Natural killer cell (primary cell): ENCODE data around the gene PRPF31. TPM values are rescaled to one million over a fixed set of nuclear protein-coding genes. Genes with fewer than 3 reads are reported as not detected.

Experiments
- ATAC-seq, 3 donors: fragments of 150-1000 bp in 2 of 3; fragments of 200-7000 bp in 1 of 3; cut with Tn5 transposase; 1 replicate in 1 of 3; 2 replicates in 2 of 3; pipeline ENCODE4 v1.10.0; 2021; ENCODE audit warnings: mild to moderate bottlenecking in 2 of 3, moderate library complexity in 2 of 3
- DNase-seq, 2 donors: peaks; one replicate each; pipeline versions ENCODE4 v3.0.0 to v3.0.0-alpha.2; 2013 to 2021; ENCODE audit warnings: mixed read lengths in 1 of 2
- H3K27ac ChIP-seq: one replicate; pipeline ENCODE4 v1.5.1; 2013; ENCODE audit warnings: mild to moderate bottlenecking, low read length
- H3K27me3 ChIP-seq: one replicate; pipeline ENCODE4 v1.6.1; 2013; ENCODE audit warnings: low read length; ENCODE audit not compliant: control insufficient read depth, insufficient read depth
- H3K36me3 ChIP-seq: one replicate; pipeline ENCODE4 v1.6.1; 2013; ENCODE audit warnings: low read length; ENCODE audit not compliant: control insufficient read depth, insufficient read depth
- H3K4me1 ChIP-seq: one replicate; pipeline ENCODE4 v1.6.1; 2013; ENCODE audit warnings: low read length; ENCODE audit not compliant: control insufficient read depth, insufficient read depth
- H3K4me3 ChIP-seq: one replicate; pipeline ENCODE4 v1.5.1; 2013; ENCODE audit warnings: low read length
- H3K9me3 ChIP-seq: one replicate; pipeline ENCODE4 v1.6.1; 2013; ENCODE audit warnings: low read length; ENCODE audit not compliant: control insufficient read depth, insufficient read depth
- H3K27ac Mint-ChIP-seq, 2 donors: one replicate each; pipeline ENCODE4 v1.8.0; 2022; ENCODE audit warnings: mild to moderate bottlenecking in 2 of 2, mixed read lengths in 2 of 2, moderate library complexity in 1 of 2
- H3K27me3 Mint-ChIP-seq, 2 donors: one replicate each; pipeline ENCODE4 v1.8.0; 2022; ENCODE audit warnings: low read depth in 2 of 2, mixed read lengths in 2 of 2
- H3K36me3 Mint-ChIP-seq: one replicate; pipeline ENCODE4 v1.8.0; 2022; ENCODE audit warnings: mixed read lengths
- H3K4me1 Mint-ChIP-seq, 2 donors: one replicate each; pipeline ENCODE4 v1.8.0; 2022; ENCODE audit warnings: mixed read lengths in 2 of 2
- H3K4me3 Mint-ChIP-seq: one replicate; pipeline ENCODE4 v1.8.0; 2022; ENCODE audit warnings: mild to moderate bottlenecking, moderate library complexity, mixed read lengths
- H3K9me3 Mint-ChIP-seq, 2 donors: one replicate each; pipeline ENCODE4 v1.8.0; 2022; ENCODE audit warnings: mixed read lengths in 2 of 2
- CTCF ChIP-seq: fragments of 200-600 bp; IDR thresholded peaks from one replicate; pipeline ENCODE4 v1.8.0; 2022; ENCODE audit warnings: antibody characterized with exemption
- whole genome bisulfite sequencing: methylation state at CpG from one replicate; pipeline ENCODE4 v1.1.7; 2013; ENCODE audit warnings: missing lambda C conversion rate; ENCODE audit not compliant: insufficient coverage; 5-methylcytosine and 5-hydroxymethylcytosine counted together
- intact Hi-C: fragments of 100-400 bp; cut with micrococcal nuclease; formaldehyde crosslinking; loops from one replicate; pipeline ENCODE4 v1.14.2; 2022
- total RNA-seq, 4 donors: library from RNA; stranded (reverse); fragments of 120-200 nt in 1 of 4; gene quantifications; one replicate each; pipeline versions ENCODE4 v1.2.3 to v1.2.4, GENCODE V29; 2013 to 2022

The PRPF31 gene
- total RNA-seq, result 10 to 100 TPM; 64.4 to 65.9 (median 64.9) TPM
- total RNA-seq (2013), result 46.3 TPM

DNA sequence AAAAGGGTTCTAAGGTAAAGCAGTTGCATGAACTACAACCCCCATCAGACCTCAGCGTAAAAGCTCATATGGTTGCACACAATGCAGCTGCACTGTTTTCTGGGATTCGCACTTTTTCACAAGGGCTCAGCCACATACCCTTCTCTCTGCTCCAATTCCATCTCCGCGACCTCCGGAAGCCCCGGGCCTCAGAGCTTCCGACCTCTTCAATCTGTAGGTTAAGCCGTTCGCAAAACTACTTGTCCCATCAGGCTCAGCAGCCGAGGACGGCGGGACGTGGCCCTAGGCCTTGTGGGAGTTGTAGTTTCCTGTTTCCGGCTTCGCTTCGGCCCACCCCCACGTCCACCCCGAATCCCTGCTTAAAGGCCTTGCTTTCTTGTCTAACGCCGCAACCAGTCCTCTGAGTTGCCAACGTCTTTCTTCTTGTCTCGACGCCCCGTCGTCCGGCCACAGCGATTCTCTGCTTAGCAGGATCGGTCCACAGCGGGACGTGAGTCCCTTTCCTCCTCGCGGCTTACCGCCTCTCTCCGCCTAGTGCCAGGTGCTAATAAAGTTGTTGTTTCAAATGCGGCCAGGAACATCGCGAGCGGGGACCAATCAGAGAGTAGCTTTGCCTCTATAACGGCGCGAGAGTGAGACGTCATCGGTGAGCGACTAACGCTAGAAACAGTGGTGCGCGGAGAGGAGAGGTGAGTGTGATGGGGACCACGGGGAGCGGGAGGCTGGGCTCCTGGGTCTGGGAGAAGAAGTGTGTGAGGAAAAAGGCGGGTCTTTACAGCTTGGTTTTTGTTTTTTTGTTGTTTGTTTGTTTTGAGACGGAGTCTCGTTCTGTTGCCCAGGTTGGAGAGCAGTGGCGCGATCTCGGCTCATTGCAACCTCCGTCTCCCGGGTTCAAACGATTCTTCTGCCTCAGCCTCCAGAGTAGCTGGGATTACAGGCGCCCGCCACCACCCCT, at the start of gene PRPF31, which contains the start of gene TFPT:
TSS of gene PRPF31 (plus strand) at position 646 of the 955 bp plus-strand sequence. CDS start 2,525 bp downstream, outside the sequence.
TSS of gene TFPT (minus strand) at position 549 of the 955 bp plus-strand sequence. CDS start at position 161, 388 bp downstream.
- DNase-seq, result peak; percentile 94 to 99
- peak within 1 kb of the TSS; percentile 92 for H3K4me3 Mint-ChIP-seq
- peak; percentile 91 to 95 (median 93) for ATAC-seq
- Histone ChIP-seq H3K9me3 (no peaks in the 10 kb centered on the region), H3K27ac (peak within 1 kb of the TSS; percentile 67), H3K27me3 (no peaks in the 10 kb centered on the region), H3K4me1 (peaks cover 24% of the 10 kb centered on the region), H3K36me3 (peaks cover 27% of the 10 kb centered on the region), H3K4me3 (peak within 1 kb of the TSS; percentile 56)
- no peaks in the 10 kb centered on the region for H3K9me3 Mint-ChIP-seq
- peak within 1 kb of the TSS; percentile 87 to 88 for H3K27ac Mint-ChIP-seq
- WGBS, result under 1% methylated on average over 60 of the region's 60 CpGs
- H3K27me3 Mint-ChIP-seq, result no peaks in the 10 kb centered on the region
- no peak for TF ChIP-seq CTCF
- H3K4me1 Mint-ChIP-seq, result peaks cover 27 to 44% of the 10 kb centered on the region in 2 donors
- no peaks in the 10 kb centered on the region for H3K36me3 Mint-ChIP-seq
- intact Hi-C loops, result loop anchor here (1.0 kb wide), 4 partner anchors 13 to 75 kb away; partner anchors contain the start of genes CNOT3, LENG1 and NDUFA3

- no peaks in the 10 kb centered on the region for H3K36me3 ChIP-seq
- WGBS, result 77% methylated on average over 5 of the region's 5 CpGs
- Mint-ChIP-seq H3K4me3 (no peak overlapping the region), H3K27me3 (peaks cover 7 to 14% of the 10 kb centered on the region in 2 donors), H3K9me3 (no peaks in the 10 kb centered on the region), H3K4me1 (no peaks in the 10 kb centered on the region), H3K36me3 (no peaks in the 10 kb centered on the region), H3K27ac (no peak overlapping the region)
- no peak overlapping the region for H3K27ac ChIP-seq
- intact Hi-C loops, result no loop called here
- no peaks in the 10 kb centered on the region for H3K4me1 ChIP-seq
- DNase-seq (no peak), ATAC-seq (no peak)
- H3K4me3 ChIP-seq, result no peak overlapping the region
- no peaks in the 10 kb centered on the region for H3K27me3 ChIP-seq
- TF ChIP-seq CTCF, result no peak
- H3K9me3 ChIP-seq, result no peaks in the 10 kb centered on the region
Measured at GRCh38 chr19:54069470-54069869, 46.1 kb upstream of the PRPF31 start.

DNA sequence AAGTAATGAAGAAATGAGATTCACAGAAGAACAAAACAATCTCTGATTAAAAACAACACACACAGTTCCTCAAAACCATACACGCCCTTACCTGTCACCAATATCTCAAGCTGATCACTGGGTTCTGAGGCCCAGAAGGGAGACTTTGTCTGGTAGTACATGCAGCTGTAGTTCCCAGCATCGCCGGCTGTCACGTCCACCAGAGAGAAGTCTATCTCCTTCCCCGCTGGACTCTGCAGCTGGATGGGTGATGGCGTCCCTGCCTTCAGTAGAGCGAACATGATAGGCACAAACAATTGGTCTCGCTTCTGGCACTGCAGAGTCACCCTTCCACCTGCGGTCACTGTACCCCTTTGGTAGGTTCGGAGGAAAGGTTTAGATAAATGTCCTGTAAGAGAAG, 41.7 kb upstream of the PRPF31 start:
- DNase-seq (no peak), ATAC-seq (no peak)
- Mint-ChIP-seq H3K9me3 (no peaks in the 10 kb centered on the region), H3K27ac (no peak overlapping the region), H3K4me3 (no peak overlapping the region), H3K4me1 (no peaks in the 10 kb centered on the region), H3K36me3 (no peaks in the 10 kb centered on the region), H3K27me3 (peaks cover 0 to 7% of the 10 kb centered on the region in 2 donors)
- no peak overlapping the region for H3K4me3 ChIP-seq
- no peaks in the 10 kb centered on the region for H3K27me3 ChIP-seq
- H3K9me3 ChIP-seq, result no peaks in the 10 kb centered on the region
- 90% methylated on average over 9 of the region's 10 CpGs for WGBS
- TF ChIP-seq CTCF, result no peak
- H3K36me3 ChIP-seq, result no peaks in the 10 kb centered on the region
- intact Hi-C loops, result no loop called here
- H3K27ac ChIP-seq, result no peak overlapping the region
- no peaks in the 10 kb centered on the region for H3K4me1 ChIP-seq
